HepG2 (cell line): ENCODE results near the gene KLB. TPM values are rescaled to one million over a fixed set of nuclear protein-coding genes. Genes with fewer than 3 reads are reported as not detected.
A peak's percentile ranks its signal among the peaks of the same experiment; 100 is the strongest.

Source experiments
- ATF7-NPFF ChIP-seq: sonication (generic); formaldehyde crosslinking; IDR thresholded peaks from 2 replicates; pipeline ENCODE4 v1.8.1; 2023; ENCODE audit warnings: mild to moderate bottlenecking, low read depth, missing genetic modification reagents, moderate library complexity
- BCL6 ChIP-seq: IDR thresholded peaks from 2 replicates; pipeline ENCODE4 v1.6.1; 2016; ENCODE audit warnings: missing genetic modification reagents, missing compliant biosample characterization
- CEBPG ChIP-seq: IDR thresholded peaks from 2 replicates; pipeline ENCODE4 v1.6.1; 2016
- HMGA1 ChIP-seq: sonication (generic); formaldehyde crosslinking; conservative IDR thresholded peaks from 2 replicates; pipeline ENCODE4 v1.4.0; 2020; ENCODE audit warnings: missing genetic modification reagents
- HNF4G ChIP-seq, 2 experiments: sonication (generic) in 1 of 2; formaldehyde crosslinking in 1 of 2; IDR thresholded peaks; 2 replicates each; pipeline versions ENCODE4 v1.4.0 to v1.6.1; 2011 to 2020; ENCODE audit warnings: borderline replicate concordance in 2 of 2, low read depth in 2 of 2, mild to moderate bottlenecking in 2 of 2, low read length in 1 of 2, missing genetic modification reagents in 1 of 2, moderate library complexity in 1 of 2
- HNRNPUL1 ChIP-seq: fragments of 200-400 bp; formaldehyde crosslinking; IDR thresholded peaks from 2 replicates; pipeline ENCODE4 v1.6.1; 2017; ENCODE audit warnings: low read depth, mild to moderate bottlenecking, low read length, moderate library complexity
- KLF6 ChIP-seq: IDR thresholded peaks from 2 replicates; pipeline ENCODE4 v1.8.0; 2016; ENCODE audit warnings: missing biosample characterization, missing genetic modification reagents
- MYNN ChIP-seq: sonication (generic); formaldehyde crosslinking; IDR thresholded peaks from 2 replicates; pipeline ENCODE4 v1.4.0; 2020; ENCODE audit warnings: mild to moderate bottlenecking, low read depth, missing genetic modification reagents
- POGK ChIP-seq: sonication (generic); formaldehyde crosslinking; conservative IDR thresholded peaks from 2 replicates; pipeline ENCODE4 v1.8.0; 2022; ENCODE audit warnings: mild to moderate bottlenecking, moderate library complexity, missing genetic modification reagents
- RORA ChIP-seq: sonication (generic); formaldehyde crosslinking; IDR thresholded peaks from 2 replicates; pipeline ENCODE4 v1.5.0; 2020; ENCODE audit warnings: mild to moderate bottlenecking, missing genetic modification reagents, moderate library complexity
- SMAD9 ChIP-seq: sonication (generic); formaldehyde crosslinking; IDR thresholded peaks from 2 replicates; pipeline ENCODE4 v1.5.1; 2020; ENCODE audit warnings: mild to moderate bottlenecking, missing genetic modification reagents
- STAG1 ChIP-seq: sonication (generic); formaldehyde crosslinking; IDR thresholded peaks from 2 replicates; pipeline ENCODE4 v1.4.0; 2020; ENCODE audit warnings: missing genetic modification reagents
- ZBTB46 ChIP-seq: sonication (generic); formaldehyde crosslinking; IDR thresholded peaks from 2 replicates; pipeline ENCODE4 v1.4.0; 2020; ENCODE audit warnings: mild to moderate bottlenecking, missing genetic modification reagents, borderline replicate concordance
- ZHX1 ChIP-seq: sonication (generic); formaldehyde crosslinking; IDR thresholded peaks from 2 replicates; pipeline ENCODE4 v1.8.1; 2022; ENCODE audit warnings: low read depth, mild to moderate bottlenecking, missing genetic modification reagents
- ZNF30 ChIP-seq: sonication (generic); formaldehyde crosslinking; IDR thresholded peaks from 2 replicates; pipeline ENCODE4 v1.5.0; 2020; ENCODE audit warnings: mild to moderate bottlenecking, missing genetic modification reagents
- ZNF430 ChIP-seq: sonication (generic); formaldehyde crosslinking; IDR thresholded peaks from 2 replicates; pipeline ENCODE4 v1.9.0; 2021; ENCODE audit warnings: mild to moderate bottlenecking, missing genetic modification reagents
- ZNF549 ChIP-seq: sonication (generic); formaldehyde crosslinking; IDR thresholded peaks from 2 replicates; pipeline ENCODE4 v1.5.0; 2020; ENCODE audit warnings: missing genetic modification reagents
- ZNF616 ChIP-seq: sonication (generic); formaldehyde crosslinking; IDR thresholded peaks from 2 replicates; pipeline ENCODE4 v1.5.0; 2020; ENCODE audit warnings: low read depth, mild to moderate bottlenecking, missing genetic modification reagents
- ZSCAN5A ChIP-seq: sonication (generic); formaldehyde crosslinking; IDR thresholded peaks from 2 replicates; pipeline ENCODE4 v1.8.0; 2022; ENCODE audit warnings: mild to moderate bottlenecking, missing genetic modification reagents, borderline replicate concordance
- polyA plus RNA-seq, 8 experiments: library from polyadenylated mRNA; depleted of rRNA in 3 of 8; stranded (reverse) in 7 of 8; unstranded in 1 of 8; fragments of >200 nt; fragmentation: Illumina TruSeq in 4 of 8; extraction: Trizol in 4 of 8; gene quantifications; 2 replicates each; pipeline versions ENCODE4 v1.2.1 to v1.2.3, GENCODE V29; 2011 to 2016; ENCODE audit warnings: low read depth in 4 of 8, missing spikeins in 1 of 8, mixed read lengths in 1 of 8; ENCODE audit not compliant: insufficient read depth in 1 of 8
- total RNA-seq, 5 experiments: library from RNA; depleted of rRNA; stranded (reverse); fragments of >200 nt; fragmentation: Illumina TruSeq; extraction: Trizol; gene quantifications; 2 replicates each; pipeline ENCODE4 v1.2.3, GENCODE V29; 2016; ENCODE audit warnings: low read depth in 1 of 5
- TF ChIP-seq, protein P1 (sequence below): IDR thresholded peaks from 2 replicates; pipeline ENCODE4 v1.6.1; 2016; ENCODE audit warnings: mild to moderate bottlenecking

KLB gene
- total and polyA plus RNA-seq, 2 of the 13 experiments (the other 11 are each of a cell fraction or from before 2014, with no cell fraction given), result 25.3 to 82.0 TPM

DNA sequence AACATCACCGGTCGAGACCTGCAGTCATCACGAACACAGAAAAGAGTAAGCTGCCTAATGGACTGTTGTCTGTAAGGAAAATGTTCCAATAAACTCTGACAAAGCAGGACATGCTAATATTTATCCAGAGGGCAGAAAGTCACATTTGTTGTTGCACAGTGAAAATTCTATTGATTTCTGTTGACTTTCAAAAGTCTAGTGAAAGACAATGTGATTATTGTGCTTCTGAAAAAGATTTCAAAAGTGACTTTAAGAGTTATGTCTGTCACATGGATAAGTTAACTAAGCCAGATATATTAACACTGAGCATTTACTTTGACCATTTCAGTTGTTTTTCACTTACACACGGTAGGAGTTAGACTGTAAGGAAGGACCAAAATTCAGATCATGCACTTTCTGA lies 31.3 kb upstream of the KLB start (continued):
- no peak for TF ChIP-seq ZBTB46
- peak; percentile 87 for TF ChIP-seq BCL6
- no peak for TF ChIP-seq POGK (CRISPR knock-in tag)
- TF ChIP-seq ZNF30 (CRISPR knock-in tag), result no peak
- no peak for TF ChIP-seq HNRNPUL1
- TF ChIP-seq STAG1 (CRISPR knock-in tag), result no peak
- TF ChIP-seq MYNN (CRISPR knock-in tag), result no peak
- TF ChIP-seq, protein P1, sequence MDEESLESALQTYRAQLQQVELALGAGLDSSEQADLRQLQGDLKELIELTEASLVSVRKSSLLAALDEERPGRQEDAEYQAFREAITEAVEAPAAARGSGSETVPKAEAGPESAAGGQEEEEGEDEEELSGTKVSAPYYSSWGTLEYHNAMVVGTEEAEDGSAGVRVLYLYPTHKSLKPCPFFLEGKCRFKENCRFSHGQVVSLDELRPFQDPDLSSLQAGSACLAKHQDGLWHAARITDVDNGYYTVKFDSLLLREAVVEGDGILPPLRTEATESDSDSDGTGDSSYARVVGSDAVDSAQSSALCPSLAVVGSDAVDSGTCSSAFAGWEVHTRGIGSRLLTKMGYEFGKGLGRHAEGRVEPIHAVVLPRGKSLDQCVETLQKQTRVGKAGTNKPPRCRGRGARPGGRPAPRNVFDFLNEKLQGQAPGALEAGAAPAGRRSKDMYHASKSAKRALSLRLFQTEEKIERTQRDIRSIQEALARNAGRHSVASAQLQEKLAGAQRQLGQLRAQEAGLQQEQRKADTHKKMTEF (CRISPR knock-in tag), result peak; percentile 73; the same call in 1 of the 2 replicates
- no peak for TF ChIP-seq ZSCAN5A (CRISPR knock-in tag)
- TF ChIP-seq RORA, result no peak
- no peak for TF ChIP-seq ZHX1 (CRISPR knock-in tag)
- TF ChIP-seq HNF4G (IDR thresholded peaks at IDR 0.05; ENCODE audit: borderline replicate concordance, low read depth, low read length), result no peak
- TF ChIP-seq HNF4G (CRISPR knock-in tag; IDR thresholded peaks at IDR 0.05; ENCODE audit: borderline replicate concordance, low read depth), result no peak
- no peak for TF ChIP-seq ATF7-NPFF (CRISPR knock-in tag)
- TF ChIP-seq SMAD9 (CRISPR knock-in tag), result no peak
- TF ChIP-seq CEBPG (CRISPR knock-in tag), result peak; percentile 69
- TF ChIP-seq ZNF549, result no peak
- no peak for TF ChIP-seq ZNF616 (CRISPR knock-in tag)
- TF ChIP-seq ZNF430, result no peak
- TF ChIP-seq HMGA1 (CRISPR knock-in tag), result no peak
- peak; percentile 78 for TF ChIP-seq KLF6
